H9 (cell line): ENCODE measurements around the gene PTEN. TPM values are rescaled to one million over a fixed set of nuclear protein-coding genes. Genes with fewer than 3 reads are reported as not detected.

Source experiments
- DNase-seq: peaks from one replicate; pipeline ENCODE4 v3.0.0-alpha.2; 2017
- H2AFZ ChIP-seq: one replicate; pipeline ENCODE4 v1.6.1; 2013; ENCODE audit warnings: mild to moderate bottlenecking, low read length, control low read depth, moderate library complexity
- H2AK5ac ChIP-seq: 2 replicates; pipeline ENCODE4 v1.6.1; 2013; ENCODE audit warnings: low read length, control low read depth, mixed read lengths; ENCODE audit not compliant: insufficient read length
- H2BK120ac ChIP-seq: one replicate; pipeline ENCODE4 v1.6.1; 2013; ENCODE audit warnings: low read depth, mild to moderate bottlenecking, low read length, control low read depth, inconsistent platforms; ENCODE audit not compliant: poor library complexity, severe bottlenecking
- H2BK12ac ChIP-seq: 2 replicates; pipeline ENCODE4 v1.6.1; 2013; ENCODE audit warnings: low read length, control low read depth, mixed read lengths, low read depth; ENCODE audit not compliant: insufficient read length
- H2BK15ac ChIP-seq: 2 replicates; pipeline ENCODE4 v1.6.1; 2013; ENCODE audit warnings: low read depth, low read length, control low read depth
- H2BK20ac ChIP-seq: one replicate; pipeline ENCODE4 v1.6.1; 2013; ENCODE audit warnings: low read depth, mild to moderate bottlenecking, low read length, control low read depth, inconsistent platforms; ENCODE audit not compliant: poor library complexity, severe bottlenecking
- H2BK5ac ChIP-seq: 2 replicates; pipeline ENCODE4 v1.6.1; 2013; ENCODE audit warnings: low read length, control low read depth, mixed read lengths; ENCODE audit not compliant: insufficient read length
- H3K14ac ChIP-seq: 2 replicates; pipeline ENCODE4 v1.6.1; 2013; ENCODE audit warnings: low read length, control low read depth; ENCODE audit not compliant: insufficient read depth
- H3K18ac ChIP-seq: 2 replicates; pipeline ENCODE4 v1.6.1; 2013; ENCODE audit warnings: low read depth, mild to moderate bottlenecking, mixed read lengths, low read length, control low read depth; ENCODE audit not compliant: insufficient read length
- H3K23ac ChIP-seq: 2 replicates; pipeline ENCODE4 v1.6.1; 2013; ENCODE audit warnings: low read length, control low read depth, mixed read lengths, low read depth; ENCODE audit not compliant: insufficient read length
- H3K23me2 ChIP-seq: 2 replicates; pipeline ENCODE4 v1.6.1; 2013; ENCODE audit warnings: low read depth, mild to moderate bottlenecking, mixed read lengths, low read length, control low read depth; ENCODE audit not compliant: insufficient read length, poor library complexity, severe bottlenecking
- H3K27ac ChIP-seq: 2 replicates; pipeline ENCODE4 v1.5.1; 2013; ENCODE audit warnings: low read length, control low read depth, mixed read lengths, low read depth; ENCODE audit not compliant: insufficient read length
- H3K27me3 ChIP-seq: 2 replicates; pipeline ENCODE4 v1.6.1; 2013; ENCODE audit warnings: low read length, control low read depth, inconsistent platforms; ENCODE audit not compliant: insufficient read depth
- H3K4ac ChIP-seq: 2 replicates; pipeline ENCODE4 v1.6.1; 2013; ENCODE audit warnings: low read depth, mild to moderate bottlenecking, control low read depth, inconsistent platforms, low read length, moderate library complexity
- H3K4me1 ChIP-seq: 2 replicates; pipeline ENCODE4 v1.6.1; 2013; ENCODE audit warnings: low read length, control low read depth, inconsistent platforms; ENCODE audit not compliant: insufficient read depth
- H3K4me2 ChIP-seq: 2 replicates; pipeline ENCODE4 v1.6.1; 2013; ENCODE audit warnings: low read length, control low read depth, mixed read lengths; ENCODE audit not compliant: insufficient read length, insufficient read depth
- H3K56ac ChIP-seq: 2 replicates; pipeline ENCODE4 v1.6.1; 2013; ENCODE audit warnings: low read depth, mild to moderate bottlenecking, mixed read lengths, low read length, control low read depth; ENCODE audit not compliant: insufficient read length
- H3K79me1 ChIP-seq: 2 replicates; pipeline ENCODE4 v1.6.1; 2013; ENCODE audit warnings: low read depth, mild to moderate bottlenecking, moderate library complexity, low read length, control low read depth, inconsistent platforms; ENCODE audit not compliant: insufficient read depth, poor library complexity, severe bottlenecking
- H3K79me2 ChIP-seq: 2 replicates; pipeline ENCODE4 v1.6.1; 2013; ENCODE audit warnings: low read length, control low read depth, inconsistent platforms; ENCODE audit not compliant: insufficient read depth
- H3K9ac ChIP-seq: 2 replicates; pipeline ENCODE4 v1.6.1; 2013; ENCODE audit warnings: low read length, control low read depth, mixed read lengths; ENCODE audit not compliant: insufficient read length; ENCODE audit errors: extremely low read depth
- H3K9me3 ChIP-seq: one replicate; pipeline ENCODE4 v1.6.1; 2013; ENCODE audit warnings: low read depth, low read length, inconsistent platforms; ENCODE audit not compliant: control insufficient read depth
- H3T11ph ChIP-seq: one replicate; pipeline ENCODE4 v1.6.1; 2013; ENCODE audit warnings: mild to moderate bottlenecking, low read length, control low read depth, inconsistent platforms
- H4K20me1 ChIP-seq: one replicate; pipeline ENCODE4 v1.6.1; 2013; ENCODE audit not compliant: control insufficient read depth, insufficient read length, insufficient read depth
- H4K5ac ChIP-seq: 2 replicates; pipeline ENCODE4 v1.6.1; 2013; ENCODE audit warnings: low read depth, mild to moderate bottlenecking, mixed read lengths, low read length, control low read depth; ENCODE audit not compliant: insufficient read length
- H4K8ac ChIP-seq: replicated peaks from 2 replicates; pipeline ENCODE4 v1.6.1; 2013; ENCODE audit warnings: low read length, control low read depth, mixed read lengths, low read depth; ENCODE audit not compliant: insufficient read length
- H4K91ac ChIP-seq: 2 replicates; pipeline ENCODE4 v1.6.1; 2013; ENCODE audit warnings: low read depth, mild to moderate bottlenecking, moderate library complexity, mixed read lengths, low read length, control low read depth; ENCODE audit not compliant: insufficient read length
- H3K27ac Mint-ChIP-seq, 3 experiments: 2 replicates in 2 of 3; 3 replicates in 1 of 3; pipeline ENCODE4 v1.8.0; 2020 to 2021; ENCODE audit warnings: mixed read lengths in 3 of 3, mild to moderate bottlenecking in 1 of 3, moderate library complexity in 1 of 3
- H3K27me3 Mint-ChIP-seq: 2 replicates; pipeline ENCODE4 v1.8.0; 2021; ENCODE audit warnings: low read depth, mild to moderate bottlenecking, moderate library complexity, mixed read lengths
- H3K36me3 Mint-ChIP-seq, 3 experiments: 2 replicates in 2 of 3; 3 replicates in 1 of 3; pipeline ENCODE4 v1.8.0; 2020 to 2021; ENCODE audit warnings: low read depth in 3 of 3, mixed read lengths in 3 of 3; ENCODE audit not compliant: insufficient read depth in 1 of 3
- H3K4me1 Mint-ChIP-seq, 2 experiments: 2 replicates each; pipeline ENCODE4 v1.8.0; 2020; ENCODE audit warnings: mixed read lengths in 2 of 2
- H3K4me3 Mint-ChIP-seq, 2 experiments: 2 replicates in 1 of 2; 3 replicates in 1 of 2; pipeline ENCODE4 v1.8.0; 2020 to 2021; ENCODE audit warnings: mild to moderate bottlenecking in 2 of 2, mixed read lengths in 2 of 2, moderate library complexity in 1 of 2
- H3K9me3 Mint-ChIP-seq, 2 experiments: 2 replicates in 1 of 2; 3 replicates in 1 of 2; pipeline ENCODE4 v1.8.0; 2020; ENCODE audit warnings: mild to moderate bottlenecking in 2 of 2, mixed read lengths in 2 of 2, moderate library complexity in 1 of 2
- WGBS: extraction: QIAGEN DNeasy Blood & Tissue Kit; methylation state at CpG from one replicate; pipeline ENCODE4 v1.1.7; 2013; ENCODE audit warnings: missing lambda C conversion rate, low lambda C conversion rate, mixed read lengths; ENCODE audit not compliant: insufficient read length; ENCODE audit errors: extremely low coverage; 5-methylcytosine and 5-hydroxymethylcytosine counted together
- total RNA-seq: library from RNA; stranded (reverse); gene quantifications from 2 replicates; pipeline ENCODE4 v1.2.1, GENCODE V29; 2021
- TF ChIP-seq, protein P1 (sequence below): fragments of 200-600 bp; sonication (generic); conservative IDR thresholded peaks from 3 replicates; pipeline ENCODE4 v1.8.0; 2021; ENCODE audit warnings: antibody characterized with exemption, mild to moderate bottlenecking

The PTEN gene
- total RNA-seq, 1 experiment from 2014 or later = 52.8 TPM

DNA sequence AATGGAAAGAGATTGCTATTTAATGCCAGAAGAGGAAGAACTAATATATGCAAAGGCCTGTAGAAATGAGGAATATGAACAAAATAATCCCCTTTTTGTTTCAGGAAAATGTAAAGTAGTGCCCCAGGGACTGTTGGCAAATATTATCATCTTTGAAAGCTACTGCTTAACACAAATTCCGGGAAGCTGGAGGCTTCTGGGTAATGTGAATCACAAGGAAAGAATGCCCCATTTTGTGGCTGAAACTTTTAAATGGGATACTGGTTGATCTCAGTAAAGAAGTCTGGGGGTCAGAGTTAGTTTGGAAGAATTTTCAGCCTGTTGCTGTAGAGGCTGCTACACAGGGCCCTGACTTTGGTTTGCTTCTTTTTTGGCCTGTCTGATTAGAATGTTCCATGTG, 141.0 kb downstream of the PTEN start:
- H3K36me3 Mint-ChIP-seq = no peaks in the 10 kb centered on the region; a peak in 1 of 7 replicates
- no peaks in the 10 kb centered on the region for H3K27me3 ChIP-seq
- H3K9me3 ChIP-seq = no peaks in the 10 kb centered on the region
- H2AFZ ChIP-seq = no peak overlapping the region
- no peak for DNase-seq
- H3K79me1 ChIP-seq = no peaks in the 10 kb centered on the region
- no peak overlapping the region for H3K27ac ChIP-seq
- no peak overlapping the region for H2BK20ac ChIP-seq
- H3K9ac ChIP-seq = no peak overlapping the region
- no peaks in the 10 kb centered on the region for H3K27me3 Mint-ChIP-seq
- H3K18ac ChIP-seq = no peak overlapping the region
- H4K91ac ChIP-seq = no peak overlapping the region
- no peak overlapping the region for H3K4ac ChIP-seq
- H2BK12ac ChIP-seq = no peak overlapping the region
- H4K8ac ChIP-seq = no peak overlapping the region
- H3K23me2 ChIP-seq = no peaks in the 10 kb centered on the region
- TF ChIP-seq, protein P1, sequence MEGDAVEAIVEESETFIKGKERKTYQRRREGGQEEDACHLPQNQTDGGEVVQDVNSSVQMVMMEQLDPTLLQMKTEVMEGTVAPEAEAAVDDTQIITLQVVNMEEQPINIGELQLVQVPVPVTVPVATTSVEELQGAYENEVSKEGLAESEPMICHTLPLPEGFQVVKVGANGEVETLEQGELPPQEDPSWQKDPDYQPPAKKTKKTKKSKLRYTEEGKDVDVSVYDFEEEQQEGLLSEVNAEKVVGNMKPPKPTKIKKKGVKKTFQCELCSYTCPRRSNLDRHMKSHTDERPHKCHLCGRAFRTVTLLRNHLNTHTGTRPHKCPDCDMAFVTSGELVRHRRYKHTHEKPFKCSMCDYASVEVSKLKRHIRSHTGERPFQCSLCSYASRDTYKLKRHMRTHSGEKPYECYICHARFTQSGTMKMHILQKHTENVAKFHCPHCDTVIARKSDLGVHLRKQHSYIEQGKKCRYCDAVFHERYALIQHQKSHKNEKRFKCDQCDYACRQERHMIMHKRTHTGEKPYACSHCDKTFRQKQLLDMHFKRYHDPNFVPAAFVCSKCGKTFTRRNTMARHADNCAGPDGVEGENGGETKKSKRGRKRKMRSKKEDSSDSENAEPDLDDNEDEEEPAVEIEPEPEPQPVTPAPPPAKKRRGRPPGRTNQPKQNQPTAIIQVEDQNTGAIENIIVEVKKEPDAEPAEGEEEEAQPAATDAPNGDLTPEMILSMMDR = no peak
- H3K9me3 Mint-ChIP-seq = peaks cover 0 to 3% of the 10 kb centered on the region in 2 experiments; a peak in 2 of 5 replicates
- H3K4me1 Mint-ChIP-seq = peaks cover 8% of the 10 kb centered on the region in 2 experiments
- H3K79me2 ChIP-seq = no peaks in the 10 kb centered on the region
- H3T11ph ChIP-seq = no peak overlapping the region
- no peak overlapping the region for H2AK5ac ChIP-seq
- no peak overlapping the region for H3K4me2 ChIP-seq
- no CpG with 5 or more reads among the region's 1 CpG for WGBS
- no peaks in the 10 kb centered on the region for H4K20me1 ChIP-seq
- H2BK15ac ChIP-seq = no peak overlapping the region
- H3K4me1 ChIP-seq = peaks cover 2% of the 10 kb centered on the region; the same call in 1 of the 2 replicates
- no peak overlapping the region for H3K56ac ChIP-seq
- H3K23ac ChIP-seq = no peak overlapping the region
- H2BK5ac ChIP-seq = no peak overlapping the region
- no peak overlapping the region for H4K5ac ChIP-seq
- no peak overlapping the region for H2BK120ac ChIP-seq
- H3K14ac ChIP-seq = no peak overlapping the region
- no peak overlapping the region for H3K27ac Mint-ChIP-seq
- H3K4me3 Mint-ChIP-seq = no peak overlapping the region
